ENCODE results near the gene ENTPD2.
"Not testable (repeated sequence)": the region's sequence is repeated elsewhere in the genome, so short reads cannot be mapped to it uniquely, and the experiment has no call there.

The ENTPD2 gene

DNA sequence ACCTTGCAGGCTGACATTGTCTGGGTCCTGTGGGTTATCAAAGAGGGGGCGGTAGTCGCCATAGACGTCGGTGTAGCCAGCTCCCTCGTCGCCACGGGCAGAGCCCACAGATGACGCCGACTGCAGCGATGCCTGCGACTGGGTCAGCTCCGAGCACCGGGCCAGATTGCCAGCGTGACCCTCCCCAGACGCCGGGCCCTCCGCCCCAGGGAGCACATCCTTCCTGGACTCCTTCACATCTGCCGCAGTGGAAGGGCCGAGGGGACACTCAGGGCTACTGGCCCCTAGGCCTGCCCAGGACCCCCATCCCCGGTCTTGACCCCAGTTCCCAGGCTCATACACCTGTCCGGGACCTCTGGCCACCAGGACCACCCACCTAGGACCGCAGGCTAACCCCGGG, 39.7 kb downstream of the ENTPD2 start:
- DNase-seq = no peak

GRCh38 chr9:137013571-137013940, 40.3 kb downstream of the ENTPD2 start:
- no peak for DNase-seq

GRCh38 chr9:137012694-137013570, 40.9 kb downstream of the ENTPD2 start:
- DNase-seq = no peak

DNA sequence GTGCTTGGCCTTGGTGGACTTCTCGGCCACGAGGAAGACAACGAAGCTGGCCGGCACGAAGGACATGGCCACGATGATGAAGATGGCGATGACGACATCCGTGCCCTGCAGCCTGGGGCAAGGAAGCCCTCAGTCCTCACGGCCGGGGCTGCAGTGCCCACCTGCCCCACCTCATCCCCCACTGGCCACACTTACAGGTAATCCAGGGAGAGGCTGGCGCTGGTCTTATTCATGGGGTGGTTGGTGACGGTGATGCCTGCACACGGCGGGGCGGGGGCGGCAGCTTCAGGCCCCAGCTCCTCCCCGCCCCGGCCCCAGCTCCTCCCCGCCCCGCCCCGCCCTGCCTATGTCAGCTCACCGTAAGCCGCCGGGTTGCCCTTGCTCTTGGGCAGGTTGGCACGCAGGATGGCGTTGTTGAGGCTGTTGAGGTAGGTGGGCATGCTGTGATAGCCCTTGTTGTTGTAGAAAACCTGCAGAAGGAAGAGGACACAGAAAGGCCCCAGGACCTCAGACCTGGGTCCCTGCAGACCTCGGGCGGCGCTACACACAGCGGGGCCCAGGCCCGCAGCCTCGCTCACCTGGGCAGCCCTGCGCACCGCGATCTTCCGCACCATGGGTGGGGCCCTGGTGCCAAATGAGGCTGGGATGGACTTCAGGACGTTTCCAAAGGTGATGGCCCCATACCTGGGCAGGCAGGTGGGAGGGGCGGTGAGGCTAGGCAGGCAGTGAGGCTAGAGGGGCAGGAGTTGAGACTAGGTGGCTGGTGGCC, 41.8 kb downstream of the ENTPD2 start:
- DNase-seq = no peak

DNA sequence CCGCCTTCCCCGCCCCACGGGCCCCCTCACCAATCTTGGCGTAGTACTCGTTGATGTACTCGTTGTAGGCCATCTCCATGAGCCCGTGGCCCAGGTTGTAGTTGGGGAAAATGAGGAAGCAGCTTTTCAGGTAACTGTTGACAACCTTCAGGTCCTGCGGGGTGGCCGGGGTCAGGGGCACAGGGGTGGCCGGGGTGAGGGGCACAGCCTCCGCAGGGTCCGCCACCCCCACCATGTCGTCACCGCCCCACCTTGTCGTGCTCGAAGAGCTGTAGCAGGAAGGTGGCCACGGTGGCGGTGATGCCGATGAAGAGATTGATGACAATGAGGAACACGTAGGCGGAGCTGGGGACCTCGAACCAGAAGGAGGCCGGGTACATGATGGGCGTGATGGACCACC, 42.7 kb downstream of the ENTPD2 start:
- no peak for DNase-seq

- DNase-seq = no peak
Measured at GRCh38 chr9:137009938-137010732, 43.7 kb downstream of the ENTPD2 start.

DNA sequence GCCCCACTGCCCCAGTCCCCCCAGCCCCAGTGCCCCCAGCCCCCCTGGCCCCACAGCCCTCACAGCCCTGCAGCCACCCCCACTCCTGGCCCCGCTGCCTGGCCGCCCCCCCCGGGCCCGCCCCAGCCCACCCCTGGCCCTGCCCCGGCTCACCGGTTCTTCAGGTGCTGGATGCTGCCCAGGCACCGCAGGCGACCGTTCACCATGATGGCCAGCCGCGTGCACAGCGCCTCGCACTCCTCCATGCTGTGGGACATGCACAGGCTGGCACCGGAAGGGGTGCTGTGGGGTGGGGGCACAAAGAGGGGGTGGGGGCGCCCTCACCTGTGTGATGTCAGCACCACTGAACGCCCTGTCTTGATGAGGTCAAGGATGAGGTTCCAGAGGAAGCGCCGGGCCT, 44.6 kb downstream of the ENTPD2 start:
- DNase-seq = no peak

DNA sequence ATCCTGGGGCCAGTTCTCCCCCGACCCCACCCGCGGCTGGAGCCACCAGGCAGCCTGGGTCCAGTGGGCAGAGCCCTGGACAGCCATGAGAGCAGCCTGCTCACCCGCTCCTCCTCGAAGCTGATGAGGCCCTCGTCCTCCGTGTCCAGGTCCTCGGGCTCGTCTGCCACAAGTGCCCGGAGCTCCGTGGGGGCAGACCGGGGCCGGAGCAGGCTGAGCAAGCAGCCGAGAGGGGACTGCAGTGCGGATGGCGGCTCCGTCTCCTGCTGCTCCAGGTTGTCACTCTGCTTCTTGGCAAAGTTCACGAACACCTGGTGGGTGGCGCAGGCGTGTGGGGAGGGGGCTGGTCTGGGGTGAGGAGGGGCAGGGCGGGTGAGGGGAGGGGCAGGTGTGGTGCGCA, 45.5 kb downstream of the ENTPD2 start:
- DNase-seq = no peak

GRCh38 chr9:137007816-137008270, 46.0 kb downstream of the ENTPD2 start:
- DNase-seq = no peak

DNA sequence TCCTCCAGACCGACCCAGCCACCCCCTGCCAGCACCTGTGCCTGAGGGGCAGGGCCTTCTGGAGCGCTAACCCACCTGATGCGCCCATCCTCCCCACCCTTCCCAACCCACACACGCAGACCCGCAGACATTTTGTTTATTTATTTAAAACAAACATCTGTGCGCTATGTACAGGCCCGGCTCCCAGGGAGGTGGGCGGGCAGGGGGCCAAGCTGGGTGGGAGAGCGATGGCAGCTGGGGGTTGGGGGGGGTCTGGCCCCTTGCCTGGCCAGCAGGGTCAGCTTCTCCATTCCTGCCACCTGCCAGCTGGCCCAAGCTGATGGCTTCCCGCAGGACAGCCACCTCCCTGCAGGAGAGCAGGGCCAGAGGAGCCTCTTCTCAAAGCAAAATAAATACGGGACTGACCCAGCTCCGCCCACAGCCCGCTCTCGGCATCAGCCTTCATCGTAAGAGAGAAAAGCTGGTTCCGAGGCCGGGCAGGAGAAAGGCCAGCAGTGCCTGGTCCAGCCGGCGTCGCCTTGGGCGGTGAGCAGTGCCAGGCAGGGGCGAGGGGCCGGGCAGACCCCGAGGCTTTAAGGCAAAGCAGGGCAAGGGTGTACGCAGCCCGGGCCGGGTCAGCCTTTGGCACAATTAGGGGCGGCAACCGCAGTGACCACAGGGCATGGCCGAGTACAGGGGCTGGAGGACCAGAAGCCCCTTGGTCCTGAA, 46.6 kb downstream of the ENTPD2 start:
- no peak for DNase-seq

DNA sequence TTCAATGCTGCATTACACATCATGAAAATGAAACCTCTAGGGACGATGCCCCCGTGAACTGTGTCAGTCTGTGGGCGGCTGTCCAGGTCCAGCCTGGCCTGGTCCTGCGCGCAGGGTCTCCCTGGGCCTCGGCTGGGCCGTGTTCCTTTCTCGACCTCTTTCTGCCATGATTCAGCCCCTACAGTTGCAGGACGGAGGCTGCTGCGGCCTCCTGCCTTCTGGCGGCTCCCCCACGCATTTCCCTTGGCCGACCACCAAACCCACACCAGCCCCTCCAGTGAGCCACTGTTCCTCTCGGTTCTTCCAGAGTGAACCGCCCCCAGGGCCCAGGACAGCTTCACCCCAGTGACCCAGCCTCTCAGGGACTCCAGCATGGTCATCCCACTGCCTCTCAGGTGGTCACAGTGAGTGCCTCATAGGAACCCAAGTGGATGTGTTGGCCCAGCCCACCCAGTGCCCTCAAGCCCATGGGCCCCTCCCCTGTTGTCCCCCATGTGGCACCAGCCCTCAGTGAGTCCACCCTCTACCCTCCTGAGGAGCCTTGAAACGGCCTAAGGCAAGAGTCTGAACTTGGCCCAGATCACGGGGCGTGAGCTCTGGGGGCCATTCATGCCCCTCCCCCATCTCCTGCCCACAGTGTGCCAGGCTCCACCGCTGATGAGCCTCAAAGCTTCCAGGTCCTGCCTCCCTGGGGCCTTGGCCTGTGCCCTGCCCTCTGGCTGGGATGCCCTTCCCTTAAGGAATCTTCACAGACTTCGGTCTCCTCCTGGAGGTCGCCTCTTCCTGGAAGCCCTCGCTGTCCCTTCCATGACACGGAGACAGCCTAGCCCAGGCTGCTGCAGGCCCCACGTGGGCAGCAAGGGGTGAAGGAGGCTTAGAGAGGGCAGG, 47.5 kb downstream of the ENTPD2 start:
- no peak for DNase-seq

GRCh38 chr9:137004285-137004684, 49.6 kb downstream of the ENTPD2 start:
- not testable (repeated sequence) for DNase-seq

- no peak for DNase-seq
Measured at GRCh38 chr9:137002646-137003041, 51.2 kb downstream of the ENTPD2 start.

GRCh38 chr9:137001857-137002645, 51.8 kb downstream of the ENTPD2 start:
- DNase-seq = no peak

GRCh38 chr9:137000177-137000930, 53.5 kb downstream of the ENTPD2 start:
- DNase-seq = no peak
